Right lobe of liver (tissue), 6 donors: ENCODE results near the gene TULP1. TPM values are rescaled to one million over a fixed set of nuclear protein-coding genes. Genes with fewer than 3 reads are reported as not detected.
A peak's percentile ranks its signal among the peaks of the same experiment; 100 is the strongest.

Experiments
- ATAC-seq, 4 donors: fragments of 200-7000 bp; cut with Tn5 transposase; one replicate each; pipeline ENCODE4 v1.9.1; 2020; ENCODE audit warnings: mild to moderate bottlenecking in 4 of 4, moderate library complexity in 4 of 4
- DNase-seq, 3 donors: peaks; one replicate each; pipeline ENCODE4 v3.0.0-alpha.2; 2020
- H3K27ac ChIP-seq, 3 donors: fragments of 200-600 bp; one replicate each; pipeline ENCODE4 v1.8.0; 2022
- H3K27me3 ChIP-seq, 2 donors: fragments of 200-600 bp; one replicate each; pipeline ENCODE4 v1.8.0; 2022
- H3K36me3 ChIP-seq, 4 donors: fragments of 200-600 bp; sonication (generic) in 1 of 4; one replicate each; pipeline versions ENCODE4 v1.5.1 to v1.8.0; 2017 to 2022; ENCODE audit warnings: control low read depth in 1 of 4
- H3K4me1 ChIP-seq, 4 donors: fragments of 200-600 bp; sonication (generic) in 1 of 4; one replicate each; pipeline versions ENCODE4 v1.5.1 to v1.8.0; 2017 to 2022; ENCODE audit warnings: control low read depth in 1 of 4
- H3K4me3 ChIP-seq, 3 donors: fragments of 200-600 bp; one replicate each; pipeline ENCODE4 v1.8.0; 2022
- H3K9me3 ChIP-seq, 4 donors: fragments of 200-600 bp; sonication (generic) in 1 of 4; one replicate each; pipeline versions ENCODE4 v1.5.1 to v1.8.0; 2017 to 2022; ENCODE audit warnings: control low read depth in 1 of 4
- CTCF ChIP-seq, 4 donors: fragments of 200-600 bp in 3 of 4; fragments of 450-650 bp in 1 of 4; IDR thresholded peaks; one replicate each; pipeline versions ENCODE4 v1.5.1 to v1.8.0; 2016 to 2022; ENCODE audit warnings: antibody characterized with exemption in 4 of 4, mild to moderate bottlenecking in 2 of 4
- POLR2A ChIP-seq: fragments of 450-650 bp; IDR thresholded peaks from one replicate; pipeline ENCODE4 v1.6.1; 2017; ENCODE audit warnings: antibody characterized with exemption, mild to moderate bottlenecking
- whole genome bisulfite sequencing: methylation state at CpG from one replicate; pipeline ENCODE4 v1.1.6; 2018; ENCODE audit warnings: low coverage, low lambda C conversion rate; ENCODE audit not compliant: insufficient coverage; ENCODE audit errors: missing lambda C conversion rate; 5-methylcytosine and 5-hydroxymethylcytosine counted together
- intact Hi-C, 2 donors: fragments of 100-400 bp; cut with DNase I; formaldehyde crosslinking; loops; one replicate each; pipeline versions ENCODE4 v1.11.2 to v1.14.1; 2022
- total RNA-seq, 6 experiments: library from RNA; depleted of rRNA in 2 of 6; stranded (reverse); fragments of >200 nt in 2 of 6; fragmentation: NEBNext Ultra II Directional in 3 of 6; extraction: Animal tissue kit (Norgen Biotek cat#: 25700) in 3 of 6; gene quantifications; one replicate each; pipeline versions ENCODE4 v1.1.0 to v1.2.4, GENCODE V29; 2016 to 2023
- donor health status: DM: no; HTN: yes; CAD: no.
- donor health status: DM: no; HTN: no; CAD: no.
- donor health status: DM: no; HTN: no; CAD: no.
- donor health status: DM: no; HTN: yes; CAD: no.
- donor health status: DM: no; HTN: yes; CAD: no.

The TULP1 gene
- total RNA-seq, 6 experiments from 2014 or later = not detected

GRCh38 chr6:35489066-35489465 lies 23.6 kb downstream of the TULP1 start:
- no peaks in the 10 kb centered on the region for H3K36me3 ChIP-seq
- H3K27ac ChIP-seq = no peak overlapping the region
- H3K4me3 ChIP-seq = no peak overlapping the region
- ATAC-seq (no peak), DNase-seq (no peak)
- WGBS = 78% methylated on average over 1 of the region's 1 CpG
- H3K4me1 ChIP-seq = peaks cover 0 to under 1% (median 0%) of the 10 kb centered on the region in 4 donors
- TF ChIP-seq CTCF (IDR thresholded peaks at IDR 0.05) (no peak), POLR2A (no peak)
- no peaks in the 10 kb centered on the region for H3K9me3 ChIP-seq
- H3K27me3 ChIP-seq = no peaks in the 10 kb centered on the region
- intact Hi-C loops = no loop called here

- H3K36me3 ChIP-seq = no peaks in the 10 kb centered on the region
- intact Hi-C loops = no loop called here
- H3K4me1 ChIP-seq = no peaks in the 10 kb centered on the region
- no peak overlapping the region for H3K27ac ChIP-seq
- DNase-seq = no peak
- no peak for ATAC-seq
- no peak for TF ChIP-seq POLR2A
- TF ChIP-seq CTCF (IDR thresholded peaks at IDR 0.05) = no peak
- no peak overlapping the region for H3K4me3 ChIP-seq
- no peaks in the 10 kb centered on the region for H3K9me3 ChIP-seq
- no peaks in the 10 kb centered on the region for H3K27me3 ChIP-seq
- 81% methylated on average over 9 of the region's 9 CpGs for WGBS
These were observed 24.2 kb downstream of the TULP1 start for GRCh38 chr6:35488517-35488862.

- intact Hi-C loops = no loop called here
- WGBS = 8% methylated on average over 3 of the region's 9 CpGs
- TF ChIP-seq POLR2A = no peak
- TF ChIP-seq CTCF (IDR thresholded peaks at IDR 0.05) = no peak
- ATAC-seq (peak in 2 of 4 donors; percentile 8 to 13), DNase-seq (no peak)
- no peak overlapping the region for H3K27ac ChIP-seq
- no peaks in the 10 kb centered on the region for H3K27me3 ChIP-seq
- H3K9me3 ChIP-seq = no peaks in the 10 kb centered on the region
- H3K4me3 ChIP-seq = no peak overlapping the region
- H3K4me1 ChIP-seq = no peaks in the 10 kb centered on the region
- no peaks in the 10 kb centered on the region for H3K36me3 ChIP-seq
These were observed 24.8 kb downstream of the TULP1 start for GRCh38 chr6:35487658-35488516.

- H3K4me1 ChIP-seq = peaks cover 0 to 5% (median 0%) of the 10 kb centered on the region in 4 donors
- DNase-seq (no peak), ATAC-seq (no peak)
- no peak for TF ChIP-seq CTCF (IDR thresholded peaks at IDR 0.05)
- no peak for TF ChIP-seq POLR2A
- H3K36me3 ChIP-seq = no peaks in the 10 kb centered on the region
- H3K27me3 ChIP-seq = no peaks in the 10 kb centered on the region
- WGBS = 87% methylated on average over 5 of the region's 61 CpGs
- intact Hi-C loops = no loop called here
- no peaks in the 10 kb centered on the region for H3K9me3 ChIP-seq
- no peak overlapping the region for H3K4me3 ChIP-seq
- H3K27ac ChIP-seq = peak overlapping the region; percentile 13 to 47 (median 20)
These were observed 26.4 kb downstream of the TULP1 start for GRCh38 chr6:35486005-35486925.
